G401.6 (cell line): ENCODE results near the gene APLN.

ENCODE experiments used
- FAIRE-seq: peaks from 2 replicates; lab custom pipeline; 2012; peaks lifted over from hg19 to GRCh38; lab: Jason Lieb, UNC

APLN gene

GRCh38 chrX:129659861-129660260 is 5.1 kb upstream of the APLN start:
- FAIRE-seq = no peak

GRCh38 chrX:129659141-129659540 is 4.4 kb upstream of the APLN start:
- no peak for FAIRE-seq

- no peak for FAIRE-seq
Measured at GRCh38 chrX:129658429-129658828, 3.7 kb upstream of the APLN start.

- no peak for FAIRE-seq
Measured at GRCh38 chrX:129655547-129656249, 942 bp upstream of the APLN start.

- no peak for FAIRE-seq
Measured at GRCh38 chrX:129653971-129654651, 645 bp downstream of the APLN start.

GRCh38 chrX:129653181-129653970 is 1.4 kb downstream of the APLN start:
- no peak for FAIRE-seq

- FAIRE-seq = no peak
Measured at GRCh38 chrX:129652565-129653169, 2.1 kb downstream of the APLN start.

GRCh38 chrX:129651756-129652564 is 2.8 kb downstream of the APLN start:
- FAIRE-seq = no peak

GRCh38 chrX:129650821-129651510 is 3.8 kb downstream of the APLN start:
- no peak for FAIRE-seq

GRCh38 chrX:129650183-129650689 is 4.5 kb downstream of the APLN start:
- FAIRE-seq = no peak

- FAIRE-seq = no peak
Measured at GRCh38 chrX:129649268-129650182, 5.2 kb downstream of the APLN start.

GRCh38 chrX:129648514-129649267 is 6.1 kb downstream of the APLN start:
- FAIRE-seq = no peak

GRCh38 chrX:129647418-129648410 is 7.0 kb downstream of the APLN start:
- no peak for FAIRE-seq

- FAIRE-seq = no peak
Measured at GRCh38 chrX:129646566-129647417, 8.0 kb downstream of the APLN start.

- FAIRE-seq = no peak
Measured at GRCh38 chrX:129642641-129643040, 12.1 kb downstream of the APLN start.

GRCh38 chrX:129641941-129642340 is 12.8 kb downstream of the APLN start:
- FAIRE-seq = no peak

- no peak for FAIRE-seq
Measured at GRCh38 chrX:129641469-129641868, 13.3 kb downstream of the APLN start.
